ENCODE results near the gene FAM193A.
"Not testable (repeated sequence)": the region's sequence is repeated elsewhere in the genome, so short reads cannot be mapped to it uniquely, and the experiment has no call there.

FAM193A gene

GRCh38 chr4:2691952-2692435 lies 155.5 kb downstream of the FAM193A start:
- DNase-seq (ENCODE audit: low spot score), result no peak

- no peak for DNase-seq (ENCODE audit: low spot score)
Measured at GRCh38 chr4:2694691-2695090, 158.2 kb downstream of the FAM193A start.

- DNase-seq (ENCODE audit: low spot score), result no peak
Measured at GRCh38 chr4:2695346-2696060, 159.1 kb downstream of the FAM193A start.

GRCh38 chr4:2696423-2696822 lies 160.0 kb downstream of the FAM193A start:
- no peak for DNase-seq (ENCODE audit: low spot score)

GRCh38 chr4:2697995-2698414 lies 161.6 kb downstream of the FAM193A start:
- DNase-seq (ENCODE audit: low spot score), result peak; percentile 30

- no peak for DNase-seq (ENCODE audit: low spot score)
Measured at GRCh38 chr4:2698504-2698903, 162.1 kb downstream of the FAM193A start.

- DNase-seq (ENCODE audit: low spot score), result no peak
Measured at GRCh38 chr4:2698951-2699505, 162.6 kb downstream of the FAM193A start.

- DNase-seq (ENCODE audit: low spot score), result no peak
Measured at GRCh38 chr4:2699534-2699933, 163.1 kb downstream of the FAM193A start.

GRCh38 chr4:2700031-2700430 lies 163.6 kb downstream of the FAM193A start:
- no peak for DNase-seq (ENCODE audit: low spot score)

- no peak for DNase-seq (ENCODE audit: low spot score)
Measured at GRCh38 chr4:2702361-2702760, 165.9 kb downstream of the FAM193A start.

- DNase-seq (ENCODE audit: low spot score), result no peak
Measured at GRCh38 chr4:2702770-2703169, 166.3 kb downstream of the FAM193A start.

GRCh38 chr4:2712261-2712842 lies 175.9 kb downstream of the FAM193A start:
- peak; percentile 33 for DNase-seq (ENCODE audit: low spot score)

- DNase-seq (ENCODE audit: low spot score), result no peak
Measured at GRCh38 chr4:2713337-2713736, 176.9 kb downstream of the FAM193A start.

GRCh38 chr4:2714061-2714770 lies 177.8 kb downstream of the FAM193A start:
- DNase-seq (ENCODE audit: low spot score), result no peak

- DNase-seq (ENCODE audit: low spot score), result no peak
Measured at GRCh38 chr4:2714918-2715317, 178.5 kb downstream of the FAM193A start.

GRCh38 chr4:2715426-2715825 lies 179.0 kb downstream of the FAM193A start:
- DNase-seq (ENCODE audit: low spot score), result no peak

GRCh38 chr4:2716236-2716635 lies 179.8 kb downstream of the FAM193A start:
- no peak for DNase-seq (ENCODE audit: low spot score)

GRCh38 chr4:2721586-2721985 lies 185.1 kb downstream of the FAM193A start:
- DNase-seq (ENCODE audit: low spot score), result no peak

- no peak for DNase-seq (ENCODE audit: low spot score)
Measured at GRCh38 chr4:2722033-2722432, 185.6 kb downstream of the FAM193A start.

GRCh38 chr4:2723751-2724150 lies 187.3 kb downstream of the FAM193A start:
- no peak for DNase-seq (ENCODE audit: low spot score)

- no peak for DNase-seq (ENCODE audit: low spot score)
Measured at GRCh38 chr4:2725380-2725779, 188.9 kb downstream of the FAM193A start.

GRCh38 chr4:2726881-2727280 lies 190.4 kb downstream of the FAM193A start:
- DNase-seq (ENCODE audit: low spot score), result not testable (repeated sequence)

- no peak for DNase-seq (ENCODE audit: low spot score)
Measured at GRCh38 chr4:2728221-2728620, 191.8 kb downstream of the FAM193A start.

Measured in HuH-7.5 (cell line).